ENCODE results near the gene SCAMP1. TPM values are rescaled to one million over a fixed set of nuclear protein-coding genes. Genes with fewer than 3 reads are reported as not detected.

Gene SCAMP1
- total and polyA plus RNA-seq, 2 donors (not counting 1 experiment from before 2014, with no cell fraction given): 44.3 to 60.6 TPM

DNA sequence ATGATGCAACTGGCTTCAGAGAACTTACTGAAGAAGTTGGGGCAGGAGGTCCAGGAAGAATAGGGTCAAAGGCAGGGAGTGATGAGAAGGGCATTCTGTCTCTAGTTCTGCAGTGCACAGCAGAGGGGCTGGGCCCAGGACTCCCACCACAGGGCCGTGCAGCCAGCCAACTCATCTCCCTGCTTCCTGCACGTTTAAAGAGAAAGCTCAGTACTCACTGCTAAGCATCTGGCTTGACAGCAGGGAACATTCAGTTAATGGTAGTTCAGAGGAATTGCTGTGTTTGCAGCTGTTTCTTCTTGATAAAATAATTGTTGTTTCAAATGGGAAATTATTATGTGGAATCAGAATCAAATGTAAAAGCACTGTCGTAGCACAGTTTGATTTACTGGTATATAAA is 25.6 kb upstream of the SCAMP1 start:
- no peak for DNase-seq (ENCODE audit: low read depth in 2 of 2)
- Histone ChIP-seq H3K9ac (ENCODE audit: insufficient read depth, low read length) (no peak overlapping the region), H3K27me3 (ENCODE audit: control insufficient read depth, insufficient read depth, low read length) (no peaks in the 10 kb centered on the region), H3K4me2 (ENCODE audit: extremely low read depth, insufficient read depth, low read length) (no peak overlapping the region), H3K4me3 (replicated peaks in 1 of 4; ENCODE audit: control extremely low read depth in 1 of 4, insufficient read depth in 1 of 4, low read depth in 3 of 4, low read length in 4 of 4) (no peak overlapping the region), H3K4me1 (ENCODE audit: control insufficient read depth, extremely low read depth, insufficient read depth, low read length) (no peaks in the 10 kb centered on the region), H3K9me3 (ENCODE audit: control insufficient read depth, insufficient read depth, low read depth, low read length) (no peaks in the 10 kb centered on the region), H4K20me1 (ENCODE audit: control insufficient read depth, extremely low read depth, insufficient read depth, low read length) (no peaks in the 10 kb centered on the region), H3K79me2 (ENCODE audit: control insufficient read depth, insufficient read depth, low read length) (no peaks in the 10 kb centered on the region), H2AFZ (ENCODE audit: low read length) (no peak overlapping the region), H3K36me3 (ENCODE audit: control insufficient read depth, insufficient read depth, low read length) (no peaks in the 10 kb centered on the region), H3K27ac (ENCODE audit: insufficient read depth, low read length) (no peak overlapping the region)
- TF ChIP-seq, protein P1, sequence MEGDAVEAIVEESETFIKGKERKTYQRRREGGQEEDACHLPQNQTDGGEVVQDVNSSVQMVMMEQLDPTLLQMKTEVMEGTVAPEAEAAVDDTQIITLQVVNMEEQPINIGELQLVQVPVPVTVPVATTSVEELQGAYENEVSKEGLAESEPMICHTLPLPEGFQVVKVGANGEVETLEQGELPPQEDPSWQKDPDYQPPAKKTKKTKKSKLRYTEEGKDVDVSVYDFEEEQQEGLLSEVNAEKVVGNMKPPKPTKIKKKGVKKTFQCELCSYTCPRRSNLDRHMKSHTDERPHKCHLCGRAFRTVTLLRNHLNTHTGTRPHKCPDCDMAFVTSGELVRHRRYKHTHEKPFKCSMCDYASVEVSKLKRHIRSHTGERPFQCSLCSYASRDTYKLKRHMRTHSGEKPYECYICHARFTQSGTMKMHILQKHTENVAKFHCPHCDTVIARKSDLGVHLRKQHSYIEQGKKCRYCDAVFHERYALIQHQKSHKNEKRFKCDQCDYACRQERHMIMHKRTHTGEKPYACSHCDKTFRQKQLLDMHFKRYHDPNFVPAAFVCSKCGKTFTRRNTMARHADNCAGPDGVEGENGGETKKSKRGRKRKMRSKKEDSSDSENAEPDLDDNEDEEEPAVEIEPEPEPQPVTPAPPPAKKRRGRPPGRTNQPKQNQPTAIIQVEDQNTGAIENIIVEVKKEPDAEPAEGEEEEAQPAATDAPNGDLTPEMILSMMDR (conservative IDR thresholded peaks at IDR 0.05 in 1 of 2, IDR thresholded peaks at IDR 0.05 in 1 of 2; ENCODE audit: low read depth in 1 of 2, low read length in 2 of 2): no peak
- no peak for TF ChIP-seq EZH2 (IDR thresholded peaks at IDR 0.05; ENCODE audit: low read length, missing control alignments)

DNA sequence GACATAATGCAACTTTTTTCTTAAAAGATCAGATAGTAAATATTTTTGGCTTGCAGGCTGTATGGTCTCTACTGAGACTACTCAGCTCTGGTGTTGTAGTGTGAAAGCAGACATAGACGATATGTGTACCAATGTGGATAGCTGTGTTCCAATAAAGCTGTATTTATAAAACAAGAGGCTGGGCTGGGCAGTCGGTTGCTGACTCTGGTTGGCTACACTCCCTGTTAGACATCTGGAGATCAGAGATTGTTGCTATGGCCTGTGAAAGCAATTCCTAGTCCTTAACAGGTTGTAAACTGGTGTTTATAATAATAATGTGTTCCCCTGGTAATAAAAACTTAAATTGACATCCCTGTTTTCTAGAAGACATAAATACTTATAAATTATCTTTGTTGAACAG is 24.4 kb upstream of the SCAMP1 start:
- TF ChIP-seq, protein P1 (conservative IDR thresholded peaks at IDR 0.05 in 1 of 2, IDR thresholded peaks at IDR 0.05 in 1 of 2; ENCODE audit: low read depth in 1 of 2, low read length in 2 of 2): no peak
- TF ChIP-seq EZH2 (IDR thresholded peaks at IDR 0.05; ENCODE audit: low read length, missing control alignments): no peak
- H3K9me3 ChIP-seq (ENCODE audit: control insufficient read depth, insufficient read depth, low read depth, low read length): no peaks in the 10 kb centered on the region
- H3K4me3 ChIP-seq (replicated peaks in 1 of 4; ENCODE audit: control extremely low read depth in 1 of 4, insufficient read depth in 1 of 4, low read depth in 3 of 4, low read length in 4 of 4): no peak overlapping the region
- no peaks in the 10 kb centered on the region for H3K36me3 ChIP-seq (ENCODE audit: control insufficient read depth, insufficient read depth, low read length)
- no peak overlapping the region for H3K27ac ChIP-seq (ENCODE audit: insufficient read depth, low read length)
- H3K4me1 ChIP-seq (ENCODE audit: control insufficient read depth, extremely low read depth, insufficient read depth, low read length): no peaks in the 10 kb centered on the region
- DNase-seq (ENCODE audit: low read depth in 2 of 2): no peak
- no peaks in the 10 kb centered on the region for H4K20me1 ChIP-seq (ENCODE audit: control insufficient read depth, extremely low read depth, insufficient read depth, low read length)
- no peak overlapping the region for H2AFZ ChIP-seq (ENCODE audit: low read length)
- no peak overlapping the region for H3K4me2 ChIP-seq (ENCODE audit: extremely low read depth, insufficient read depth, low read length)
- no peaks in the 10 kb centered on the region for H3K79me2 ChIP-seq (ENCODE audit: control insufficient read depth, insufficient read depth, low read length)
- H3K9ac ChIP-seq (ENCODE audit: insufficient read depth, low read length): no peak overlapping the region
- H3K27me3 ChIP-seq (ENCODE audit: control insufficient read depth, insufficient read depth, low read length): no peaks in the 10 kb centered on the region

DNA sequence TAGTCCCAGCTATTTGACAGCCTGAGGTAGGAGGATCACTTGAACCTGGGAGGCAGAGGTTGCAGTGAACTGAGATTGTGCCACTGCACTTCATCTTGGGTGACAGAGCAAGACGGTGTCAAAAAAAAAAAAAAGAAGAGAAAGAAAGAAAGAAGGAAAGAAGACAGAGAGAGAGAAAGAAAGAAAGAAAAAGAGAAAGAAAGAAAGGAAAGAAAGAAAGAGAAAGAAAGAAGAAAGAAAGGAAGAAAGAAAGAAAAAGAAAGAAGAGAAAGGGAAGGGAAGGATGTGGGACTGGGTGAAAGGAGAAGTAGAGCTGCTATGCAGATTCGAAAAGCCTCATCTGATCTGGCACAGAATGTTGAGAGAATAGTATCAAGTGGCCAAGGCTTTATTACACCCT is 23.7 kb upstream of the SCAMP1 start:
- Histone ChIP-seq H4K20me1 (ENCODE audit: control insufficient read depth, extremely low read depth, insufficient read depth, low read length) (no peaks in the 10 kb centered on the region), H3K9ac (ENCODE audit: insufficient read depth, low read length) (no peak overlapping the region)

More for the DNA sequence above, 23.7 kb upstream of the SCAMP1 start:
- DNase-seq (ENCODE audit: low read depth in 2 of 2): no peak
- H3K27me3 ChIP-seq (ENCODE audit: control insufficient read depth, insufficient read depth, low read length): no peaks in the 10 kb centered on the region
- no peaks in the 10 kb centered on the region for H3K9me3 ChIP-seq (ENCODE audit: control insufficient read depth, insufficient read depth, low read depth, low read length)
- H3K4me2 ChIP-seq (ENCODE audit: extremely low read depth, insufficient read depth, low read length): no peak overlapping the region
- H3K36me3 ChIP-seq (ENCODE audit: control insufficient read depth, insufficient read depth, low read length): no peaks in the 10 kb centered on the region
- no peaks in the 10 kb centered on the region for H3K79me2 ChIP-seq (ENCODE audit: control insufficient read depth, insufficient read depth, low read length)
- no peak overlapping the region for H3K27ac ChIP-seq (ENCODE audit: insufficient read depth, low read length)
- no peak overlapping the region for H3K4me3 ChIP-seq (replicated peaks in 1 of 4; ENCODE audit: control extremely low read depth in 1 of 4, insufficient read depth in 1 of 4, low read depth in 3 of 4, low read length in 4 of 4)
- H2AFZ ChIP-seq (ENCODE audit: low read length): no peak overlapping the region
- no peaks in the 10 kb centered on the region for H3K4me1 ChIP-seq (ENCODE audit: control insufficient read depth, extremely low read depth, insufficient read depth, low read length)
- no peak for TF ChIP-seq EZH2 (IDR thresholded peaks at IDR 0.05; ENCODE audit: low read length, missing control alignments)
- TF ChIP-seq, protein P1 (conservative IDR thresholded peaks at IDR 0.05 in 1 of 2, IDR thresholded peaks at IDR 0.05 in 1 of 2; ENCODE audit: low read depth in 1 of 2, low read length in 2 of 2): no peak
